HG03571 (cell line): ENCODE data around the gene C5orf22.
A peak's percentile ranks its signal among the peaks of the same experiment; 100 is the strongest.
"Not testable (repeated sequence)": the region's sequence is repeated elsewhere in the genome, so short reads cannot be mapped to it uniquely, and the experiment has no call there.

Experiments
- ATAC-seq: cut with Tn5 transposase; IDR thresholded peaks from one replicate; pipeline ENCODE4 v1.9.1; 2021; ENCODE audit not compliant: unreplicated experiment

Gene C5orf22

DNA sequence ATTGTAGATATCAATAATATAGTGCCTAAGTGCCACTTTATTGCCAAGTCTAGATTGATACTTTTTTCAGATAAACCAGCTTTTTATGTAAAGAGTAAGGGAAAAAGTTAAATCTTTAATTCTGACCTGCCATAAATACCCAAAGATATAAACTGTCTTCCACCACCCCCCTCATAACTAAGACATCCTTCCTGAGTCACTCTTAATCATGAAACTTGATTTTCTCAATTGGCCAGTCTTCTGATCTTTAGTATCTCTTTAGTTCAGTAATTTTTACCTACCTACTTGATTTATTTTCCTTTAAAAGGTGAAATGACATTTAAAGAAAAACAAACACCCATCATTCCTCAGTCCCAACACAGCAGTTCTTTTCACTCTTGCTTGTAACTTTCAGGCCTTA lies 21.8 kb downstream of the C5orf22 start:
- ATAC-seq = no peak

DNA sequence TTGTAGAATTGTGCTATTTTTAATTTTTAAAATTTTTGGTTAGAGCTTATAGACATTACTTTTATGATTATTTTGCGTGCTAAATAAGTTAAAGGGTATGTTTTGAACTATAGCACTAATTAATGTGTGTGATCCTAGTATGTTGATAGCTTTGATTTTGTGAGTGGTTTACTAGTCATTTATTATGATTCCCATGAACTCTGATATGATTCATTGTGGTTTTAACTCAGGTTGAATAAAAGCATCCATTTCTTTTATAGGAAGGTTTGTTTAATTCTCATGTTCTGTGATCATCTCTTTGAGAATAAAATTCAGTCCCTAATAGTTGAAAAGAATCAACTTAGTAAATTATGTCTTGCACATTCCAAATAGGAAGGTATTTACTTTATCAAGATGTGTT lies 22.5 kb downstream of the C5orf22 start:
- no peak for ATAC-seq

DNA sequence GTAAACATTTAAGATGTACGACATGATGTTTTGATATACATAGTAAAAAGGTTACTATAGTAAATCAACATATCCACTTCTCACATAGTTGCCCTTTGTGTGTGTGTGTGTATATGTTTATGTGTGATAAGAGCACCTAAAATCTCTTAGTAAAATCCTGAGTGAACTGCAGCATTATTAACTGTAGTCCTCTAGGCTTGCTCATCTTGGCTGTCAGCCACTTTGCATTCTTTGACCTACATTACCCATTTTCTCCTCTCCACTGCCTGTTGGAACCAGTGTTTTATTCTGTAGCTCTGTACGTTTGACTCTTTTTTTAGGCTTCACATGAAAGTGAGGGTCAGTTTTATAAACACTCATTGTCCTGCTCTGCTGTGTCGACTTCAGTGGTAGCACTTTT lies 24.4 kb downstream of the C5orf22 start:
- ATAC-seq = no peak

DNA sequence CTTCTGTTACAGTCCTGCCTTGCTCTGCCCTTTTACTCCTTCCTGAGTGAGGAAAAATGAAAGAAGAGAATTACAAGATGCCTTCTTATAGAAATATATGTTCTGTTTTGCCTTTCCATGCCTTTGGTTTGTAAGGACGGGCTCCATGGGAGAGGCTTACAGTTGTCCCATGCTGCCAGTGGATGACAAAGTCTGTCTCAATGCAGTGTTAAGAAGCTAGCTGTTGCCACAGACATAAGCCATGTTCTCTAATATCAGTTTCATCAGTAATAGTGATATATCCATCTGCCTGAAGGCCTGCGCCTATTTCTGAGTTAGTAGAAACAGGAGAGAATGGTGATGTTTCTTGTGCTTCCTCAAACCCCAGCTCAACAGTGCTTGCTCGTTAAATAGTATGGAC lies 27.8 kb downstream of the C5orf22 start:
- no peak for ATAC-seq

DNA sequence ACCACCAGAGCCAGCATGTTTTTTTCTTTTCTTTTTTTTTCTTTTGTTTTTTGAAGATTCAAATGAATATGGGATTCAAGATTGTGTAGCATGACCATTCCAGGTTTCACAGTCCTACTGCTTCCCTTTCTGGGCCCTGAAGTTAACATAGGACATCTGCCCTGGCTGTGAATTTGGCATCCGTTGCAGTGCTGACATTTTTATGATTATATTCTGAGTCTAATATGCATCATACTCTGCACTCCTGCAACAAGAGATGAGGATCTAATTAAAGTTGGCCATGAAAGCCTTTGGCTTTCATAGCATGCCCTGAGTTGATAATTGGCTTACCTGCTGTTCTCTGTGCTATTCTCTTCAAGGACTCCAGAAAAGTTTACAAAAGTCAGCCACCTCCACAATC lies 29.8 kb downstream of the C5orf22 start:
- no peak for ATAC-seq

DNA sequence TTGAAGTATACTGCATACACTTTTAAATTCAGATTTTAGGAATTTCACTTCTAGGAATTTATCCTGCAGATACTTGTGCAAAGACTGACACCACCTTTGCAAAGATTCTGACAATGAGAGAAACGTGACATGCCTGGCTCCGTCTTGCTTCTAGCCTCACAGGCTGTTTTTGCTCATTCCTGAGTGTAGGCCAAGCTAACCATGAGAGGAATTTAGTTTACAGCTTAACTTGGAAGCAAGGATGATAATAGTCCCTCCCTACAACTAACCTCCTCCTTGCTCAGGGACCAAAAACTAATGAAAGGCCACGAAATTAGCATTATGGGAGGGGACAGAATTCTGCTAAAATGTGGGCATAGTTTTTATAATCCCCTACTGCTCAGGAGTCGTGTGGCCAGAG lies 31.1 kb downstream of the C5orf22 start:
- no peak for ATAC-seq

DNA sequence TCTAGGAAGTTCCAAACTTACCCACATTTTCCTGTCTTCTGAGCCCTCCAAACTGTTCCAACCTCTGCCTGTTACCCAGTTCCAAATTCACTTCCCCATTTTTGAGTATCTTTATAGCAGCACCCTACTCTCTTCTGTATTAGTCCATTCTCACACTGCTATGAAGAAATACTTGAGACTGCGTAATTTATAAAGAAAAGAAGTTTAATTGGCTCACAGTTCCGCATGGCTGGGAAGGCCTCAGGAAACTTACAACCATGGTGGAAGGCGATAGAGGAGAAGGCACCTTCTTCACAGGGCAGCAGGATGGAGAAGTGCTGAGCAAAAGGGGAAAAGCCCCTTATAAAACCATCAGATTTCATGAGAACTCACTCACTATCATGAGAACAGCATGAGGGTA lies 34.3 kb downstream of the C5orf22 start:
- ATAC-seq = not testable (repeated sequence)

DNA sequence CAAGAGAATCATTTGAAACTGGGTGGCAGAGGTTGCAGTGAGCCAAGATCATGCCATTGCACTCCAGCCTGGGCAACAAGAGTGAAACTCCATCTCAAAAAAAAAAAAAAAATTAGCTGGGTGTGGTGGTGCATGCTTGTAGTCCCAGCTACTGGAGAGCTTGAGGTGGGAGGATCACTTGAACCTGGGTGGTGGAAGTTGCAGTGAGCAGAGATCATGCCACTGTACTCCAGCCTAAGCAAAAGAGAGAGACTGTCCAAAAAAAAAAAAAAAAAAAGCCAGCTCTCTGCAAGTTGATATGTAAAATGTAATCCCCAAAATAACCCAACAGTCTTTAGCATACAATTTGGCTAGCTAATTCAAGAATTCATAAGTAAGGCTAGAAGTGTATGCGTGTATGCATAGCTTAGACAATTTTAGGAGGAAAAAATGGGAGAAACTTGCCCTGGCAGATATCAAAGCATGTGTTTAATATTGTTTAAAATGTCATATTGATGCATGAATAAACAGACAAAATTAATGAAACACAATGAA lies 36.3 kb downstream of the C5orf22 start:
- ATAC-seq = no peak

DNA sequence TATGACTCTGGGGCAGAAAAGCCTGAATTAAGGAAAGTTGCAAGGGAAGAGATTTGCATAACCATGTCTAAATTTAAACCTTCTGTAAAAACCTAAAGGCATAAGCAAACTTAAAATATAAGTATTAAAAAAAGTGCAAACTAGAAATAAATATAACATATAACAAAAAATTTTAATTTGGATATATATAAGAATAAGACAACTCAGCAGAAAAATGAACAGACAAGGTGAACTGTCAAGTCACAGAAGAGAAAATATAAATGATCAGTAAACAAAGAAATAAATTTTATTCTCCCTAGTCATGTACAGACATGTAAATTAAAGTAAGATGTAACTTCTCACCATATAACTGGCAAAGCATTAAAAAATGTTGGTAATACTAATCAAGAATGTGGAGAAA lies 37.0 kb downstream of the C5orf22 start:
- no peak for ATAC-seq

DNA sequence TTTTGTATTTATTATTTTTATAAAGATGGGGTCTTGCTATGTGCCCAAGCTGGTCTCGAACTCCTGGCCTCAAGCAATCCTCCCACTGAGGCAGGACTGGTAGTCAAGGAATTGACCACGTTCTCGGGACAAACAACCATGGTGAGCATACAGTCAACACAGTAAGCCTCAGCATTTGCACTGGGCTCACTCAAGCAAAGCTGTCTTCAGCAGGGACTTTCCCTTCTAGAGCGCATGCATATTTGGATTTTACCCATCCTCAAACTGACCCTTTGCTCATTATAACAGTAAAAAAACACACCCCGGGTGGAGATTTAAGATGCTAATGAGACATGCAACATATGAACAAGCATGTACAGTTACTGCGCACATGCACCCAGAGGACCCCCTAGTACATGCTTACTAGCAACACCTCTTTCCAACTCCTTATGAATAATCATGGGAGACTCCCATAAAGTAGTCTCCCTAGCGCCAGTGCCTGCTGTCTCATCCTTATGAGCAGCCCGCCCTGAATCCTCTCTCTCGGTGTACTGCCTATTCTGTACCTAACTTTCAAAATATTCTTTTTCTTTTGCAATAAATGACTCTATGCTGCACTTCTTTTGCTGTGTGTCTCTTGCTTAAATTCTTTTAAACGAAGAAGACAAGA lies 41.5 kb downstream of the C5orf22 start:
- peak; percentile 68 for ATAC-seq

DNA sequence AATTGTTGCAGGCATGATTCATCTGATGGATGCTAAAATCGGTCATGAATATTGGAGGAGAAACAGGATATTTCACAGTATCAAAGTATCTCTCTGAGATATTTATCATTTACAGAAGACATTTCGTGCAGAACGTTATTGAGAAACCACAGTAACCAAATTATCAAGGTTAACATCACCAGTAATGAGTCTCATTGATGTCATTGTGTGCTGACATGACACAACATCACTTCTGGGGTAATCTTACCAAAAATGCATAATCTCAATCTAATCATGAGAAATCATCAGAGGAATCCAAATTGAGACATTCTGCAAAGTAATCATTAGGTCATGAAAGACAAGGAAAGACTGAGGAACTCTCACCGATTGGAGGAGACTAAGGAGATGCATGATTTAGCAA lies 42.7 kb downstream of the C5orf22 start:
- no peak for ATAC-seq

DNA sequence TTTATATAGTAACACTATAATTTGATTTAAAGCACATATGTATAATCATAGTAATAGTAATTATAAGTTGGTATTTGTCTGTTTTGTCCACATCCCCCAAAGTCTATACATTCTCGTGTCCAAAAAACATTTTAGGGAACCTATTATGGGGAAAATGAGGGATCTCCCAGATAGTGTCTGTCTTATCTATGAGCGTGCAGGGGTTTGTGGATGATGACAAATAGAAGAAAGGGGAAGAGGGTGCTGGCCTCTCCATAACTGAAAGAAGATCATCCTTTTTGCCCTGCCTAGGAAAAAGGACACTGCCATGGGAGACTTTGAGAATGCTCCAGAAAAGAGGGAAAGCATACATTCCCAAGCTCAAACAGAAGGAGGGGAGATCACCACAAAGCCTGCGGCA lies 45.3 kb downstream of the C5orf22 start:
- no peak for ATAC-seq

DNA sequence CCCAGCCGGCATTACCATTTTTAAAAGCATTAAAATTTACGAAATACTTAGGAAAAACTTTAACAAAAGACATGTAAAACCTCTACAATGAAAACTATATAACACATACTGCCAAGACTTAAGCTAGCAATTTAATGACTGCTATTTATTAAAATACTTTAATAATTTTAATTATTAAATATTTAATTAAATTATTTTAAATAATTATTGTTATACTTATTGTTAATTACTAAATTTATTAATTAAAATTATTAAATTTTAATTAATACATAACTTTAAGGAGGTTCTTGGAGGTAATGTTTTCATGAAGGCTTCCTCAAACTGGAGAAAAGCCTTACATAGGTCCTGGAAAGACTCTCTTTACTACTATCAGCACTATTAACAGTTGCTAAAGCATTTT lies 47.5 kb downstream of the C5orf22 start:
- ATAC-seq = no peak

DNA sequence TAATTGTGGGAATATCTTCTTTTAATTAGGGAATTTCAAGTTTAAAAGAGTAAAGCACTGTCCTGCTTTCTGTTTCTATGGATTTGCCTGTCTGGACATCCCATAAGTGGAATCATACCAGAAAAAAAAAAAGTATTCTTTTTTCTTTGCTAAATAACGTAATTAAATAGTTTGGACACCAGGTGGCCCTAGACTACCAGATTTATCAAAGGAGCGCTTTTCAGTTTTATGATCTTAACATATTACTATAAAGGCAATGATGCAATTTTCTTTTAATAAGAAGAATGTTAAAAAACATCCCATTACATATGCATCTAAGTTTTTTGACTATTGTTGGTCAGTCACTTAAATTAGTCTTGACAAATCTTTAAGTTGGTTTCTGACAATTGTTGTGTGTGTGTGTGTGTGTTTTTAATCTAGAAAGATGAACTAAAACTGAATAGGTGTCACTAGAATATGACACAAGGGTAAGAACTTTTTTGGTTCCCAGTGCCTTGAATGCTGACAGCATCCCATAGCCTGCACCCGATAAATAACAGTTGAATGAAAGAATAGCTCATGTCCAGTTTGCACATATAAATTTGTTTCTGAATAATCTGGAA lies 49.5 kb downstream of the C5orf22 start:
- ATAC-seq = no peak

DNA sequence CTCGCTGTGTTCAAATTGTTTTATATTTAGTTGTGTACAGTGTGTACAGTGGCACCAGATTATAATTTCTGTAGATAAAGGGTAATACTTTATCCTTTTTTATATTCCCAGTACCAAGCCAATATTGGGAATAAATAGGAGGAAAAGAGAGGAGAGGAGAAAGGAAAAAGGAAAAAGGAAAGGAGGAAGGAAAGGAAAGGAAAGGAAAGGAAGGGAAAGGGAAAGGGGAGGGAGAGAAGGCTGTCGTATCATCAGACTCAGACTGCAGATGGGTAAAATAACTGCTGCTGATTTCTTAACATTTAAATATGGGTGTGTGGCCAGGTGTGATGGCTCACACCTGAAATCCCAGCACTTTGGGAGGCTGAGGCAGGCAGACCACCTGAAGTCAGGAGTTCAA lies 51.0 kb downstream of the C5orf22 start:
- ATAC-seq = no peak

DNA sequence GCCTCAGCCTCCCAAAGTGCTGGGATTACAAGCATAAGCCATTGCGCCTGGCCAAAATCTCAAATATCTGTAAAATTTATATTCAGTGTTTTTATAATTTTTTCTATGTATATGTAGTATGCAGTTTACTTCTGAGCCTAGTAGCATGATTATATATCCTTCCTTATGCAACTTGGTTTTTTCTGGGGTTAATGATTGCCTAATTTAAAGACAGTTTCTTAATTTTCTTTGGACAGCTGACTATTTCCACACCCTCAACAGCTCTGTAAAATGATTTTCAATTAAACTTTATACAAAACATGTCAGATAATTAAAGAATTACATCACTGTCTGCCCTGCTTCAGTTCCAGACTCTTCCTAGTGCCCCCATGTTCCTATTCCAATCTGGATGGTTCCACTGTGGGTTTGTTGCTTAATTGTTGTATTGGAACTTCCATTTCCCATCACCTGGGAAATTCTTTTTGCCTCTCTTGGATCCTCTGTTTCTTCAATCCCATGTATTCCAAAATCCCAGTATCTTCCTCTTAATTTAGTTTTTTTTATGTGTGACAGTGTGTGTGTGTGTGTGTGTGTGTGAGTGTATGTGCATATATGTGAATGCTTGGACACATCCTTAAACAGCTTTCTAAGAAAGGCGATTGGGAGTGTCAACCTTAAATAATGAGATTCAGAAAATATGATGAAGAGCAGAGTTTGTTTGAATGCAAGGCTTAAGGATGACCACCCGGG lies 53.2 kb downstream of the C5orf22 start:
- ATAC-seq = no peak

DNA sequence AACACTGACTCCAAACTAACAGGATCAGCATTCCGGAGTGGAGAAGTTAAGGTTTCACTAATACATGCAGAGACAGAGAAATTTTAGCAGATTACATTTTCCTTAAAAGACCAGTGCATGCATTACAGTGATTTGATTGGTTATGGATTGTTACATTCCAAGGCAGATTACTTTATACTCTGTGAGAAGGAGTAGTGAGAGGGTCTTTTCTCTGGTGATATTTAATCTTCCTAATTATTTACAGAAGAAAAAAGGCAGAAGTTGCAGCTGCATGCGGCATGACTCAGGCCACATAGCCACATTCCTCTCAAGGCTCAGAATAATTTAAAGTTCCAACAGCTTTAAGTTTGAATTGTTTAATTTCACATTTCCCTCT lies 53.8 kb downstream of the C5orf22 start:
- no peak for ATAC-seq

DNA sequence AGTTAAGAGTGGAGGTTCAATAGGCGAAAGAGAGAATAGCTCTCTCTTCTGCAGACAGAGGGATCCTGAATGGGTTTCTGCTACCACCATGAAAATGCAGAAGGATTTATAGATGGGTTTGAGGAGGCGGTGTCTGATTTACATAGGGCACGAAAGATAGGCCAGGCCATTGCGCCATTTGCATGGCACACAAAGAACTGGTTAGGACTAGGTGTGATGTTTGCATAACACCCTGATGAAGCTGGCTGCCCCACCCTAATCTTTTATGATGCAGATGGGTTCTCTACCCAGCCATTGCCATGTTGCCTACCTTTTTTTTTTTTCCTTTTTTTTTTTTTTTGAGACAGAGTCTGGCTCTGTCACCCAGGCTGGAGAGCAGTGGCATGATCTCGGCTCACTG lies 55.4 kb downstream of the C5orf22 start:
- no peak for ATAC-seq

DNA sequence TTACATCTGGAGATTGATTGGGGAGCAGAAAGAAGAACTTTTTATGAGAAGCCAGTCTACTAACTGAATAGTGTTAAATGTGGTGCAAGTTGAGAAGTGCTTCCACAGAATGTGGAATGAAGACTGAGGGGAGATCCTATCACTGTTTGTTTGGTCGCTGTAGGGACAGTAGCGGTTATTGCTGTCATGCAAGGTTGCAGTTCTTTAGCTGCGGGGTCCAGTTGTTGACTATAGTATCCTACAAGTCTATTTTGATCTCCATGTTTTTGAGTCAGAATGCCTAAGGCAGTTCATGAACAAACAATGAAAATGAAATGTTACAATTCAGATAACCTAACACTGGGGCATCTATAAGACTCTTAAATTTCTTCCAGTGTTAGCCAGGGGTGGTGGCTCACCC lies 61.6 kb downstream of the C5orf22 start:
- ATAC-seq = no peak

DNA sequence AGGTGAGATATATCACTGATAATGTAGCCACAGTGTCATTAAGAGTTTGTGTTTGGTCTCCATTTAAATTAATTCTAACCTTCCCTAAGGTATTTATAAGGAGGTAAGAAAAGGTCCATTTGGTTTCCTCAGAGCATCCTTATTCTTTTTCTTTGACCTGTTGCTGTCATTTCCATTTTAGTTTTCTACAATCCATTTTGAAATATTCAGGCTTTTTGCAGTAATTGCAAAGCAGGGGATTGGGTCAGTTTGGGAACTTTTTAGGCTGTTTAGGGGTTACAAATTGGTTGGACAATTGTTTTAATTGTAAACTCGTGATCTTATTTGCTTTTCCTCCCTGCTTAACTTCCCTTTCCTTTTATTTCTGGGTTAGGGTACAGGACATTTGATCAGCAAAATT lies 64.3 kb downstream of the C5orf22 start:
- no peak for ATAC-seq

DNA sequence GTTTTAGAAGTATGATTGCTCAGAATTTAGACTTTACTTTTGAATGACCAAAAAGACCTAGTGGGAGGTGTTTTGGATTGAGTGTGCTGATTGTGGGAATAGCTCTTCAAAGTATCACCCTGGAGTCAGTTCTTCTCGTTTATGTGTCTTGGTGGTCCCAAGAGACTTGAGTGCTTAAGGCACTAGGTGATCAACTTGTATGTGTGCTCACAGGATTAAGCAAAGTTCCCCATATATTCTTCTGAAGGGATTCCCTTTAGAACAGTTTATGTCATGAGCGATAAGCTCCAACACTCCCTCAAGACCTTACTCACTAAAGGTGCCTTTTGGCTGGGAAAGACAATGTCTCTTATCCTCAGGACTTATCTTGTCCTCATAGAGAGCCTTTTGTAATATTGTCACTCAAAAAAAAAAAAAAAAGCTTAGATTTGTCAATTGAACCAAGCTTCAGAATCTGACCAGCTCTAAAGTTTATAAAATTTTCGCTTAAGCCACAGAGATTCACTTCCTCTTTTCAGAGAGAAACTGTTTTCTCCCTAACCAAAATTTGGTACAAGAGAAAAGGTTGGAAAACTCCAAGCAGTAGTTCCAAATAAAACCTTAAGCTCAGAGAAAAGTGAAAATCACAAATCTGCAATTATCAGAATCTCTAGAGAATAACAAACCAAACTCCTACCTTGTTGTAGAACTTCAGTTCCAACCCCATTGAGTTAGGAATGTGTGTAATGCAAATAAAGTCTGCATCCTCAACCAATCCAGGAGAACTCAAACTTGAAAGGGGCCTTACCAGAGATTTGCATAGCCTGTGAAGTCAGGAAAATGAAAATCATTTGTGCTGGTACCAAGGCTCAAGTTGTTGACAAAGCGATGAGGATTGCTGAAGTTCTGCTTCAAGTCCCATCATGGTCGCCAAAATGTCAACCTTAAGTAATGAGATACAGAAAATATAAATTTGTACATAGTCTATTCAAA lies 66.8 kb downstream of the C5orf22 start:
- no peak for ATAC-seq
